Naive thymus-derived CD4-positive, alpha-beta T cell (primary cell): ENCODE results near the gene FLT3. TPM values are rescaled to one million over a fixed set of nuclear protein-coding genes. Genes with fewer than 3 reads are reported as not detected.
A peak's percentile ranks its signal among the peaks of the same experiment; 100 is the strongest.

Experiments used
- ATAC-seq: fragments of 150-1000 bp; cut with Tn5 transposase; 2 replicates; pipeline ENCODE4 v1.10.0; 2021; ENCODE audit warnings: mild to moderate bottlenecking, moderate library complexity
- CTCF ChIA-PET: fragments of 350-600 bp; sonication (Branson Sonifier 250); formaldehyde crosslinking; loops from one replicate; lab custom pipeline; 2021; ENCODE audit warnings: antibody characterized with exemption; lab: Charles Lee
- POLR2A ChIA-PET: fragments of 350-600 bp; sonication (Branson Sonifier 250); formaldehyde crosslinking; loops from one replicate; lab custom pipeline; 2021; ENCODE audit warnings: antibody characterized with exemption, inconsistent platforms; lab: Charles Lee
- DNase-seq, 9 donors: peaks; one replicate each; pipeline versions ENCODE4 v3.0.0 to v3.0.0-alpha.2; 2020 to 2022; ENCODE audit warnings: mixed read lengths in 1 of 9
- H3K27ac ChIP-seq: one replicate; pipeline ENCODE4 v1.7.0; 2013; ENCODE audit warnings: mild to moderate bottlenecking, low read depth, low read length, moderate library complexity
- H3K27me3 ChIP-seq, 2 donors: one replicate each; pipeline ENCODE4 v1.7.0; 2013; ENCODE audit warnings: low read length in 2 of 2, mild to moderate bottlenecking in 2 of 2, moderate library complexity in 2 of 2; ENCODE audit not compliant: control insufficient read depth in 2 of 2, insufficient read depth in 2 of 2
- H3K36me3 ChIP-seq, 3 experiments: 1 replicate in 2 of 3; 2 replicates in 1 of 3; pipeline ENCODE4 v1.7.0; 2013; ENCODE audit warnings: low read length in 3 of 3, mild to moderate bottlenecking in 3 of 3, moderate library complexity in 1 of 3; ENCODE audit not compliant: insufficient read depth in 3 of 3, control insufficient read depth in 2 of 3
- H3K4me1 ChIP-seq, 2 donors: one replicate each; pipeline ENCODE4 v1.7.0; 2013; ENCODE audit warnings: low read length in 2 of 2, mild to moderate bottlenecking in 2 of 2, moderate library complexity in 1 of 2; ENCODE audit not compliant: control insufficient read depth in 2 of 2, insufficient read depth in 2 of 2
- H3K4me3 ChIP-seq: 2 replicates; pipeline ENCODE4 v1.7.0; 2013; ENCODE audit warnings: mild to moderate bottlenecking, low read length
- H3K9me3 ChIP-seq, 3 experiments: 1 replicate in 2 of 3; 2 replicates in 1 of 3; pipeline ENCODE4 v1.7.0; 2013; ENCODE audit warnings: low read length in 3 of 3; ENCODE audit not compliant: control insufficient read depth in 2 of 3
- H3K27ac Mint-ChIP-seq, 9 donors: one replicate each; pipeline ENCODE4 v1.8.0; 2020 to 2022; ENCODE audit warnings: mixed read lengths in 9 of 9, mild to moderate bottlenecking in 8 of 9, moderate library complexity in 5 of 9, inconsistent platforms in 2 of 9
- H3K27me3 Mint-ChIP-seq, 5 donors: one replicate each; pipeline ENCODE4 v1.8.0; 2021 to 2022; ENCODE audit warnings: mixed read lengths in 5 of 5, mild to moderate bottlenecking in 1 of 5
- H3K36me3 Mint-ChIP-seq, 5 donors: one replicate each; pipeline ENCODE4 v1.8.0; 2020 to 2022; ENCODE audit warnings: mixed read lengths in 5 of 5, mild to moderate bottlenecking in 3 of 5, inconsistent platforms in 1 of 5
- H3K4me1 Mint-ChIP-seq, 7 donors: one replicate each; pipeline ENCODE4 v1.8.0; 2020 to 2022; ENCODE audit warnings: mixed read lengths in 7 of 7, mild to moderate bottlenecking in 3 of 7, inconsistent platforms in 1 of 7
- H3K4me3 Mint-ChIP-seq, 10 donors: one replicate each; pipeline ENCODE4 v1.8.0; 2020 to 2022; ENCODE audit warnings: mild to moderate bottlenecking in 10 of 10, mixed read lengths in 10 of 10, moderate library complexity in 6 of 10, inconsistent platforms in 2 of 10
- H3K9me3 Mint-ChIP-seq, 11 donors: one replicate each; pipeline ENCODE4 v1.8.0; 2020 to 2022; ENCODE audit warnings: mixed read lengths in 11 of 11, mild to moderate bottlenecking in 4 of 11, inconsistent platforms in 1 of 11, moderate library complexity in 1 of 11
- intact Hi-C, 2 donors: fragments of 100-400 bp; cut with micrococcal nuclease; formaldehyde crosslinking; loops; one replicate each; pipeline ENCODE4 v1.15.1; 2023
- polyA plus RNA-seq, 2 donors: library from polyadenylated mRNA; unstranded; fragments of 300-500 nt; fragmentation: Illumina TruSeq; gene quantifications; one replicate each; pipeline ENCODE4 v1.2.3, GENCODE V29; 2021
- total RNA-seq, 6 experiments: library from RNA in 5 of 6; stranded (reverse) in 5 of 6; gene quantifications; 1 replicate in 5 of 6; 2 replicates in 1 of 6; pipeline ENCODE4 v1.2.3 and lab custom pipeline; 2021 to 2026

Gene FLT3
- total and polyA plus RNA-seq, 7 experiments from 2014 or later = 0.77 to 3.4 TPM; not detected in 5

DNA sequence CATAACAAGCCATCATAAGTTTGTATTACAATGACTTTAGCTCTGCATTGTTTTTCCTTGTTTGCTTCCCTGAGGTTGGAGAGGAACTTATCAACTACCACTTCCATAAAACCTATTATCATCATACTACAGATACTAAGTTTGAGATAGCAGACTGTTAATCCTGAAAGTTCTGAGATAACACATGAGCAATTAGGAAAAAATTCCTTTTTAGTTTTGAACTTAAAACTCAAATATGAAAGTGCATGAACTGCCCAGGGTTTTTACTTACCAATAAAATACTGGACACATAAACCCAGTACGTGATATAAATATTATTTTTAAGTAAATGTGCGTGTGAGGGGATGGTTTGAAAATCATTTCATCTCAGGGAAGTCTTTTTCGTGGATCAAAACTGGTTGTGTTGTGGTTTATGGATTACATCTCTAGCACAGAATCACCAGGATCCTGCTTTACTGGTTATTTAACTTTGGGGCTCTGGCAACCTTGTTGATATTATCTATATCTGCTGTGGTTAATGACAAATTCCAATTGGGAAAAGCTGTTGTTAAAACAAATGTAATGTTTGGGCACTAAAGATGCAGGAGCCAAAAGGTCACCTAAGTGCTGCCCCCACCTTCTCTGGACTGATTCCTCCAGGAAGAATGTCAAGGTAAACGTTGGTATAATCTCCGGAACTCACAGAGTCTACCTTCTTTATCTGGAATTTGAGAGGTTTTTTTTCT is 143.6 kb downstream of the FLT3 start:
- ATAC-seq (no peak), DNase-seq (no peak)
- Mint-ChIP-seq H3K4me3 (no peak overlapping the region), H3K4me1 (peaks cover 0 to 33% (median 24%) of the 10 kb centered on the region in 7 donors), H3K27me3 (peaks cover 68 to 88% (median 74%) of the 10 kb centered on the region in 5 donors), H3K36me3 (no peaks in the 10 kb centered on the region), H3K9me3 (no peaks in the 10 kb centered on the region), H3K27ac (no peak overlapping the region)
- intact Hi-C loops = loop anchor here in 1 of 2 donors (10.0 kb wide), 2 partner anchors 132 to 582 kb away; no protein-coding TSS in a partner anchor
- no peak overlapping the region for H3K27ac ChIP-seq
- no peaks in the 10 kb centered on the region for H3K9me3 ChIP-seq
- ChIA-PET CTCF (interaction anchor here (0.6 kb wide), 1 partner anchor 15 kb away, joined by 4 read pairs; no protein-coding TSS in a partner anchor), POLR2A (no interaction called here)
- H3K27me3 ChIP-seq = peaks cover 0 to 27% of the 10 kb centered on the region in 2 donors
- H3K36me3 ChIP-seq = no peaks in the 10 kb centered on the region
- H3K4me1 ChIP-seq = no peaks in the 10 kb centered on the region
- H3K4me3 ChIP-seq = no peak overlapping the region

DNA sequence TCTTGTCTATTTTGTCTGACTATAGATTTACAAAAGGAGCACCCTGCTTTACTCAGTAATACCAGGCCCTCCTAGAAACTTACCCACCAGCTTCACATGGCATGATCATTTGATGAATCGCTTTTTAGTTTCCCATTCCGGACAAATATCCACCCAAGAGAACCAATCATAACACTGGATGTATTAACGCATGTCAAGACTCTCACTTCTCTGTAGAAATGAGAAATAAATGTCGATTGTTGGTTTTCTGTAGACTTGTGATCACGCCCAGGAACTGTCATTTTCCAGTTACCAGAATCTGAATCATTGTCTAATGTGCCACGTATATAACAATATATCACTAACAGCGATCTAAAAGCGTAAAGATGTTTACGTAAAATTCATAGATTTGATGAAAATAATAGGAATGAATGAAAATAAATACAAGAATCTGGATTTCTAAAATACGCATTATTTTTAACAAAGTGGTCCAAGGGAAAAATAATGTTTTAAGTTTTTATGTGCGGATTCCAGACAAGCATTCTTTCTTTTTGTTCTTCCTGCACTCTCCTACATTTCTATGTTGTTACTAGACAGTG is 145.3 kb downstream of the FLT3 start:
- no peak for ATAC-seq
- Histone ChIP-seq H3K4me3 (no peak overlapping the region), H3K27me3 (peaks cover 0 to 22% of the 10 kb centered on the region in 2 donors), H3K36me3 (no peaks in the 10 kb centered on the region), H3K27ac (no peak overlapping the region), H3K9me3 (no peaks in the 10 kb centered on the region), H3K4me1 (no peaks in the 10 kb centered on the region)
- Mint-ChIP-seq H3K27me3 (peaks cover 74 to 87% (median 79%) of the 10 kb centered on the region in 5 donors), H3K4me1 (peaks cover 0 to 29% (median 18%) of the 10 kb centered on the region in 7 donors), H3K36me3 (no peaks in the 10 kb centered on the region), H3K9me3 (peaks cover 0 to 4% (median under 1%) of the 10 kb centered on the region in 11 donors), H3K4me3 (peak overlapping the region in 7 of 10 donors; percentile 1 to 78 (median 51)), H3K27ac (no peak overlapping the region)
- ChIA-PET POLR2A (no interaction called here), CTCF (no interaction called here)
- intact Hi-C loops = loop anchor here in 1 of 2 donors (2.0 to 10.0 kb wide), 3 partner anchors 28 to 580 kb away; no protein-coding TSS in a partner anchor
- DNase-seq = no peak

DNA sequence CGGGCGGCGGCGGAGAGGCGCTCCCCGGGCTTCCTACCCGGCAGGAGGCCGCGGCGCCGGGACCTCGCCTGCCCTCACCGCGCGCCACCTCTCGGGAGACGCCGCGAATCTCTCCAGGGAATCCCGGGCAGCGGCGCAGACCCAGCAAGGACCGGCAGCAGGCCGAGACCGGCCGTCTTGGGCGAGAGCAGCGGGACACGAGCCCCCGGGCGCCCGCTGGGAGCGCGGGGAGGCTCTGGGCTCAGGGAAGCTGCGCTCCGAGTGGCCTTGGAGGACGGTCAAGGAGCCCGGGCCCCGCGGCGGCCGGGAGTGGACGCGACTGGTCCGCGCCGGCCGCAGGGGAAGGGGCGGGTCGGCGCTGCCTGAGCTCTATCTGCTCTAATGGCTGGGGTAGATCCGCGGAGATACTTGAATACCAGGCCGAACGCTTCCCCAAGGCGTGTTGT is 145.9 kb downstream of the FLT3 start:
- H3K36me3 ChIP-seq = no peaks in the 10 kb centered on the region
- no peak overlapping the region for H3K27ac ChIP-seq
- H3K9me3 Mint-ChIP-seq = peaks cover 0 to 8% (median 4%) of the 10 kb centered on the region in 11 donors
- no peaks in the 10 kb centered on the region for H3K9me3 ChIP-seq
- ATAC-seq (peak; percentile 15), DNase-seq (no peak)
- H3K4me1 ChIP-seq = no peaks in the 10 kb centered on the region
- H3K36me3 Mint-ChIP-seq = no peaks in the 10 kb centered on the region
- H3K4me3 Mint-ChIP-seq = peak overlapping the region; percentile 70 to 83 (median 78)
- POLR2A ChIA-PET = no interaction called here
- intact Hi-C loops = loop anchor here in 1 of 2 donors (2.0 to 10.0 kb wide), 3 partner anchors 28 to 580 kb away; no protein-coding TSS in a partner anchor
- H3K27ac Mint-ChIP-seq = no peak overlapping the region
- peaks cover 75 to 86% (median 78%) of the 10 kb centered on the region in 5 donors for H3K27me3 Mint-ChIP-seq
- CTCF ChIA-PET = no interaction called here
- H3K4me3 ChIP-seq = peak overlapping the region; percentile 35
- H3K4me1 Mint-ChIP-seq = peaks cover 0 to 26% (median 15%) of the 10 kb centered on the region in 7 donors
- H3K27me3 ChIP-seq = peaks cover 0 to 18% of the 10 kb centered on the region in 2 donors

DNA sequence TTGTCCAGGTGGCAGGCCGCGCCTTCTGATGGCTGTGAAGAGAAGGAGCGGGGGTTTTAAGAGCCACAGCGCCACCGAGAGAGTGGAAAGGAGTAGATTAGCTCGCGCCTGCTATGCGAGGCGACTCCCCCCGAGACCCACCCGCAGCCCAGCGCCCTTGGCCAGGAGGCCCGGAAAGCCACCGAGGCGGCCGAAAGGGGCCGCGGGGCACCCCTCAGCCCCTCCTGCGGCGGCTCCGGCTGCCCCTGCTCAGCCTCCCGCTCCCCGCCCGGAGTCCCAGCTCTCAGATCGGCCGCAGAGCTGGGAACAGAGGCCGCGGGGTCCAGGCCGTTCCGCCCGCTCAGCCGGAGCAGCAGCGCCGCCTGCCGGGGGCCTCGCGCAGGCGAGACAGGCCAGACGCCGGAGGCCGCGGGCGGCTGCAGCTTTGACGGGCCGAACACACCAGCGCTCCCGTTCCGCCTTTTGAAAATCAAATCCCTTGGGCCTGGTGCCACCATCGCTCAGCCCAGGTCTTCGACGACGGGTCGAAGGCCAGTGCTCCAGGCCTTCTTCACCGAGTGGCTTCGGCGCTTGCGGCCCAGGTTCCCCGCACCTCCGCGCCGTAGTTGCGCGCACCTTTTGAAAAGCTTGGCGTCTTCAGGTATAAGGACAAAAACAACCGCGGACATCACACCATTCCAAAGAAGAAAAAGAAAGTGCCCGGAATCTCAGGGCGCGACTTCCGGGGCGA is 146.5 kb downstream of the FLT3 start:
- Mint-ChIP-seq H3K27ac (peak overlapping the region in 1 of 9 donors; percentile 38), H3K9me3 (peaks cover 0 to 10% (median 4%) of the 10 kb centered on the region in 11 donors), H3K4me1 (peaks cover 0 to 26% (median 15%) of the 10 kb centered on the region in 7 donors), H3K4me3 (peak overlapping the region; percentile 70 to 83 (median 78)), H3K36me3 (no peaks in the 10 kb centered on the region), H3K27me3 (peaks cover 75 to 83% (median 77%) of the 10 kb centered on the region in 5 donors)
- Histone ChIP-seq H3K27ac (no peak overlapping the region), H3K9me3 (no peaks in the 10 kb centered on the region), H3K27me3 (peaks cover 0 to 16% of the 10 kb centered on the region in 2 donors), H3K36me3 (no peaks in the 10 kb centered on the region), H3K4me1 (no peaks in the 10 kb centered on the region), H3K4me3 (peak overlapping the region; percentile 35)
- intact Hi-C loops = loop anchor here (1.0 to 10.0 kb wide), 4 partner anchors 27 to 592 kb away; no protein-coding TSS in a partner anchor
- POLR2A ChIA-PET = no interaction called here
- DNase-seq (peak in 8 of 9 donors; percentile 28 to 79 (median 54)), ATAC-seq (peak; percentile 87)
- CTCF ChIA-PET = interaction anchor here (0.6 kb wide), 1 partner anchor 48 kb away, joined by 3 read pairs; no protein-coding TSS in a partner anchor

Other genes starting within 250 kb of the FLT3 start
- gene PDX1, start 180.6 kb downstream of the FLT3 start, total RNA-seq = not detected
- gene PDX1, start 180.6 kb downstream of the FLT3 start, polyA plus RNA-seq = not detected
- not detected for gene CDX2, start 131.3 kb downstream of the FLT3 start, total RNA-seq
- not detected for gene CDX2, start 131.3 kb downstream of the FLT3 start, polyA plus RNA-seq
- gene URAD, start 111.9 kb downstream of the FLT3 start, total RNA-seq = not detected
- gene URAD, start 111.9 kb downstream of the FLT3 start, polyA plus RNA-seq = not detected
- gene PAN3, start 38.0 kb upstream of the FLT3 start, total RNA-seq = 10 to 100 TPM; 49.9 to 82.5 (median 76.4) TPM
- gene PAN3, start 38.0 kb upstream of the FLT3 start, polyA plus RNA-seq = 1 to 10 TPM; 3.9 to 5.0 TPM